ENCODE measurements around the gene CMTM3. TPM values are rescaled to one million over a fixed set of nuclear protein-coding genes. Genes with fewer than 3 reads are reported as not detected.
"Not testable (repeated sequence)": the region's sequence is repeated elsewhere in the genome, so short reads cannot be mapped to it uniquely, and the experiment has no call there.

The CMTM3 gene
- polyA plus RNA-seq, 2 donors: 3.4 to 4.6 TPM

- Histone ChIP-seq H3K9me3 (ENCODE audit: control insufficient read depth in 2 of 2, insufficient read depth in 1 of 2, low read depth in 1 of 2, low read length in 1 of 2) (no peaks in the 10 kb centered on the region), H3K36me3 (ENCODE audit: control insufficient read depth in 2 of 2, insufficient read depth in 2 of 2, low read length in 1 of 2) (no peaks in the 10 kb centered on the region), H3K4me1 (ENCODE audit: control insufficient read depth in 2 of 2, insufficient read depth in 2 of 2, low read length in 1 of 2) (peaks cover 0 to 2% of the 10 kb centered on the region in 2 donors), H3K27me3 (ENCODE audit: control insufficient read depth in 1 of 2, insufficient read depth in 2 of 2, low read length in 2 of 2) (no peaks in the 10 kb centered on the region), H3K27ac (ENCODE audit: low read depth in 2 of 2, low read length in 1 of 2) (no peak overlapping the region), H3K4me3 (ENCODE audit: low read depth in 1 of 2, low read length in 2 of 2) (no peak overlapping the region)
- 84 to 86% methylated on average over 5 of the region's 5 CpGs for WGBS, 2 donors
Observed at GRCh38 chr16:66629856-66630255, 25.4 kb downstream of the CMTM3 start.

- H3K27ac ChIP-seq (ENCODE audit: low read depth in 2 of 2, low read length in 1 of 2); H3K36me3 ChIP-seq (ENCODE audit: control insufficient read depth in 2 of 2, insufficient read depth in 2 of 2, low read length in 1 of 2); H3K4me1 ChIP-seq (ENCODE audit: control insufficient read depth in 2 of 2, insufficient read depth in 2 of 2, low read length in 1 of 2); H3K4me3 ChIP-seq (ENCODE audit: low read depth in 1 of 2, low read length in 2 of 2); H3K9me3 ChIP-seq (ENCODE audit: control insufficient read depth in 2 of 2, insufficient read depth in 1 of 2, low read depth in 1 of 2, low read length in 1 of 2); H3K27me3 ChIP-seq (ENCODE audit: control insufficient read depth in 1 of 2, insufficient read depth in 2 of 2, low read length in 2 of 2): not testable (repeated sequence)
- 95 to 96% methylated on average over 10 to 35 of the region's 49 CpGs for WGBS, 2 donors
Observed at GRCh38 chr16:66630561-66631260, 26.2 kb downstream of the CMTM3 start.

GRCh38 chr16:66631558-66631957 lies 27.1 kb downstream of the CMTM3 start:
- H3K4me3 ChIP-seq (ENCODE audit: low read depth in 1 of 2, low read length in 2 of 2); H3K9me3 ChIP-seq (ENCODE audit: control insufficient read depth in 2 of 2, insufficient read depth in 1 of 2, low read depth in 1 of 2, low read length in 1 of 2); H3K27me3 ChIP-seq (ENCODE audit: control insufficient read depth in 1 of 2, insufficient read depth in 2 of 2, low read length in 2 of 2); H3K4me1 ChIP-seq (ENCODE audit: control insufficient read depth in 2 of 2, insufficient read depth in 2 of 2, low read length in 1 of 2); H3K27ac ChIP-seq (ENCODE audit: low read depth in 2 of 2, low read length in 1 of 2); H3K36me3 ChIP-seq (ENCODE audit: control insufficient read depth in 2 of 2, insufficient read depth in 2 of 2, low read length in 1 of 2): not testable (repeated sequence)
- WGBS, 2 donors: 96% methylated on average over 3 of the region's 4 CpGs

GRCh38 chr16:66634527-66635196 lies 30.2 kb downstream of the CMTM3 start:
- 84 to 89% methylated on average over 4 of the region's 4 CpGs for WGBS, 2 donors
- H3K27ac ChIP-seq (ENCODE audit: low read depth in 2 of 2, low read length in 1 of 2): no peak overlapping the region

GRCh38 chr16:66635406-66635805 lies 30.9 kb downstream of the CMTM3 start:
- Histone ChIP-seq H3K4me3 (ENCODE audit: low read depth in 1 of 2, low read length in 2 of 2) (no peak overlapping the region), H3K9me3 (ENCODE audit: control insufficient read depth in 2 of 2, insufficient read depth in 1 of 2, low read depth in 1 of 2, low read length in 1 of 2) (no peaks in the 10 kb centered on the region), H3K27ac (ENCODE audit: low read depth in 2 of 2, low read length in 1 of 2) (no peak overlapping the region), H3K4me1 (ENCODE audit: control insufficient read depth in 2 of 2, insufficient read depth in 2 of 2, low read length in 1 of 2) (peaks cover under 1 to 3% of the 10 kb centered on the region in 2 donors), H3K27me3 (ENCODE audit: control insufficient read depth in 1 of 2, insufficient read depth in 2 of 2, low read length in 2 of 2) (no peaks in the 10 kb centered on the region), H3K36me3 (ENCODE audit: control insufficient read depth in 2 of 2, insufficient read depth in 2 of 2, low read length in 1 of 2) (peaks cover 0 to 2% of the 10 kb centered on the region in 2 donors)
- WGBS, 2 donors: 82% methylated on average over 6 of the region's 6 CpGs

More at GRCh38 chr16:66634527-66635196, 30.2 kb downstream of the CMTM3 start:
- no peaks in the 10 kb centered on the region for H3K27me3 ChIP-seq (ENCODE audit: control insufficient read depth in 1 of 2, insufficient read depth in 2 of 2, low read length in 2 of 2)
- peaks cover 0 to 2% of the 10 kb centered on the region in 2 donors for H3K36me3 ChIP-seq (ENCODE audit: control insufficient read depth in 2 of 2, insufficient read depth in 2 of 2, low read length in 1 of 2)
- no peak overlapping the region for H3K4me3 ChIP-seq (ENCODE audit: low read depth in 1 of 2, low read length in 2 of 2)
- peaks cover 0 to 3% of the 10 kb centered on the region in 2 donors for H3K4me1 ChIP-seq (ENCODE audit: control insufficient read depth in 2 of 2, insufficient read depth in 2 of 2, low read length in 1 of 2)
- H3K9me3 ChIP-seq (ENCODE audit: control insufficient read depth in 2 of 2, insufficient read depth in 1 of 2, low read depth in 1 of 2, low read length in 1 of 2): no peaks in the 10 kb centered on the region

- Histone ChIP-seq H3K4me3 (ENCODE audit: low read depth in 1 of 2, low read length in 2 of 2) (no peak overlapping the region), H3K27ac (ENCODE audit: low read depth in 2 of 2, low read length in 1 of 2) (no peak overlapping the region), H3K9me3 (ENCODE audit: control insufficient read depth in 2 of 2, insufficient read depth in 1 of 2, low read depth in 1 of 2, low read length in 1 of 2) (no peaks in the 10 kb centered on the region), H3K27me3 (ENCODE audit: control insufficient read depth in 1 of 2, insufficient read depth in 2 of 2, low read length in 2 of 2) (no peaks in the 10 kb centered on the region), H3K36me3 (ENCODE audit: control insufficient read depth in 2 of 2, insufficient read depth in 2 of 2, low read length in 1 of 2) (peaks cover 0 to 2% of the 10 kb centered on the region in 2 donors), H3K4me1 (ENCODE audit: control insufficient read depth in 2 of 2, insufficient read depth in 2 of 2, low read length in 1 of 2) (peaks cover 2 to 3% of the 10 kb centered on the region in 2 donors)
- WGBS, 2 donors: 77 to 78% methylated on average over 5 of the region's 5 CpGs
Observed at GRCh38 chr16:66636199-66636598, 31.7 kb downstream of the CMTM3 start.

GRCh38 chr16:66637806-66638205 lies 33.3 kb downstream of the CMTM3 start:
- Histone ChIP-seq H3K27ac (ENCODE audit: low read depth in 2 of 2, low read length in 1 of 2) (no peak overlapping the region), H3K4me1 (ENCODE audit: control insufficient read depth in 2 of 2, insufficient read depth in 2 of 2, low read length in 1 of 2) (peaks cover 2 to 3% of the 10 kb centered on the region in 2 donors), H3K4me3 (ENCODE audit: low read depth in 1 of 2, low read length in 2 of 2) (no peak overlapping the region), H3K36me3 (ENCODE audit: control insufficient read depth in 2 of 2, insufficient read depth in 2 of 2, low read length in 1 of 2) (peaks cover 0 to 2% of the 10 kb centered on the region in 2 donors), H3K9me3 (ENCODE audit: control insufficient read depth in 2 of 2, insufficient read depth in 1 of 2, low read depth in 1 of 2, low read length in 1 of 2) (no peaks in the 10 kb centered on the region), H3K27me3 (ENCODE audit: control insufficient read depth in 1 of 2, insufficient read depth in 2 of 2, low read length in 2 of 2) (no peaks in the 10 kb centered on the region)
- WGBS, 2 donors: 91 to 96% methylated on average over 3 of the region's 3 CpGs

- Histone ChIP-seq H3K27ac (ENCODE audit: low read depth in 2 of 2, low read length in 1 of 2) (peak overlapping the region in 1 of 2 donors; percentile 64), H3K36me3 (ENCODE audit: control insufficient read depth in 2 of 2, insufficient read depth in 2 of 2, low read length in 1 of 2) (peaks cover 0 to 2% of the 10 kb centered on the region in 2 donors), H3K4me3 (ENCODE audit: low read depth in 1 of 2, low read length in 2 of 2) (no peak overlapping the region), H3K9me3 (ENCODE audit: control insufficient read depth in 2 of 2, insufficient read depth in 1 of 2, low read depth in 1 of 2, low read length in 1 of 2) (no peaks in the 10 kb centered on the region), H3K27me3 (ENCODE audit: control insufficient read depth in 1 of 2, insufficient read depth in 2 of 2, low read length in 2 of 2) (no peaks in the 10 kb centered on the region), H3K4me1 (ENCODE audit: control insufficient read depth in 2 of 2, insufficient read depth in 2 of 2, low read length in 1 of 2) (peaks cover 2 to 3% of the 10 kb centered on the region in 2 donors)
- WGBS, 2 donors: 52 to 65% methylated on average over 6 of the region's 6 CpGs
Observed at GRCh38 chr16:66639091-66639885, 34.8 kb downstream of the CMTM3 start.

- Histone ChIP-seq H3K27me3 (ENCODE audit: control insufficient read depth in 1 of 2, insufficient read depth in 2 of 2, low read length in 2 of 2) (no peaks in the 10 kb centered on the region), H3K27ac (ENCODE audit: low read depth in 2 of 2, low read length in 1 of 2) (no peak overlapping the region), H3K36me3 (ENCODE audit: control insufficient read depth in 2 of 2, insufficient read depth in 2 of 2, low read length in 1 of 2) (no peaks in the 10 kb centered on the region), H3K4me1 (ENCODE audit: control insufficient read depth in 2 of 2, insufficient read depth in 2 of 2, low read length in 1 of 2) (peaks cover 2 to 3% of the 10 kb centered on the region in 2 donors), H3K4me3 (ENCODE audit: low read depth in 1 of 2, low read length in 2 of 2) (no peak overlapping the region), H3K9me3 (ENCODE audit: control insufficient read depth in 2 of 2, insufficient read depth in 1 of 2, low read depth in 1 of 2, low read length in 1 of 2) (no peaks in the 10 kb centered on the region)
- WGBS, 2 donors: 84 to 85% methylated on average over 3 of the region's 3 CpGs
Observed at GRCh38 chr16:66640724-66641314, 36.3 kb downstream of the CMTM3 start.
